NCI-H460 (cell line): ENCODE data around the gene IRF2BPL. TPM values are rescaled to one million over a fixed set of nuclear protein-coding genes. Genes with fewer than 3 reads are reported as not detected.

Source experiments
- DNase-seq: peaks from one replicate; pipeline ENCODE4 v3.0.0-alpha.2; 2016; ENCODE audit warnings: low read depth; ENCODE audit errors: extremely low read depth
- total RNA-seq: library from RNA; depleted of rRNA; stranded (reverse); fragments of >200 nt; shearing (Covaris generic); gene quantifications from 2 replicates; pipeline ENCODE4 v1.2.3, GENCODE V29; 2014

Gene IRF2BPL
- total RNA-seq, 1 experiment from 2014 or later: 31.5 TPM

- no peak for DNase-seq
Measured at GRCh38 chr14:77055306-77055705, 26.8 kb upstream of the IRF2BPL start.

- DNase-seq: peak; percentile 48
Measured at GRCh38 chr14:77053046-77053841, 24.7 kb upstream of the IRF2BPL start.

- DNase-seq: no peak
Measured at GRCh38 chr14:77052281-77053044, 24.0 kb upstream of the IRF2BPL start.

GRCh38 chr14:77051116-77051515 is 22.6 kb upstream of the IRF2BPL start:
- DNase-seq: no peak

- DNase-seq: no peak
Measured at GRCh38 chr14:77046721-77047120, 18.2 kb upstream of the IRF2BPL start.

GRCh38 chr14:77045238-77046162 is 17.0 kb upstream of the IRF2BPL start:
- DNase-seq: no peak

- DNase-seq: no peak
Measured at GRCh38 chr14:77044783-77045237, 16.3 kb upstream of the IRF2BPL start.

- DNase-seq: no peak
Measured at GRCh38 chr14:77043984-77044485, 15.5 kb upstream of the IRF2BPL start.

GRCh38 chr14:77043177-77043983 is 14.9 kb upstream of the IRF2BPL start:
- no peak for DNase-seq

GRCh38 chr14:77041881-77042545 is 13.5 kb upstream of the IRF2BPL start:
- no peak for DNase-seq

- DNase-seq: no peak
Measured at GRCh38 chr14:77040741-77041653, 12.5 kb upstream of the IRF2BPL start.

GRCh38 chr14:77040059-77040740 is 11.7 kb upstream of the IRF2BPL start:
- DNase-seq: peak; percentile 98

- no peak for DNase-seq
Measured at GRCh38 chr14:77039285-77040058, 11.0 kb upstream of the IRF2BPL start.

- no peak for DNase-seq
Measured at GRCh38 chr14:77037938-77038568, 9.5 kb upstream of the IRF2BPL start.

- no peak for DNase-seq
Measured at GRCh38 chr14:77037215-77037937, 8.9 kb upstream of the IRF2BPL start.
